ENCODE measurements around the gene ASAP3.

The ASAP3 gene

DNA sequence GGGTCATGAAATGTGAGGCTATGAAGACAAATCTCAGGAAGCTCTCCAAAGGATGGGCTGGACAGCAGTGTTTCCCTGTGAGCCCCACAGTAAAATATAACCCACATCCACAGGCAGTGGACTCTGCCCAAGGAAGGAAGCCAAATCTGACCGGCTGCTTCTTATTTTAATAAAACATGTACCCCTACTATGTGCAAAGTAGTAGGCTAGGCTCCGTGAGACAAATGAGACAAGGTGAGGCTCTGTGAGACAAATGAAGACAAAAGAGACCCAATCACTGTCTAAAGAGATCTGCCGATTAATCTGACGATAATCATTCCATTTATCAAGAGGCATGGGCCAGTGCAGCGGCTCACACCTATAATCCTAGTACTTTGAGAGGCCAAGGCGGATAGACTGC is 2.1 kb downstream of the ASAP3 start:
- H3K9ac ChIP-seq (ENCODE audit: low read length): no peak overlapping the region
- no peak for TF ChIP-seq EZH2phosphoT487 (conservative IDR thresholded peaks at IDR 0.05; ENCODE audit: low read length)
- TF ChIP-seq, protein P1, sequence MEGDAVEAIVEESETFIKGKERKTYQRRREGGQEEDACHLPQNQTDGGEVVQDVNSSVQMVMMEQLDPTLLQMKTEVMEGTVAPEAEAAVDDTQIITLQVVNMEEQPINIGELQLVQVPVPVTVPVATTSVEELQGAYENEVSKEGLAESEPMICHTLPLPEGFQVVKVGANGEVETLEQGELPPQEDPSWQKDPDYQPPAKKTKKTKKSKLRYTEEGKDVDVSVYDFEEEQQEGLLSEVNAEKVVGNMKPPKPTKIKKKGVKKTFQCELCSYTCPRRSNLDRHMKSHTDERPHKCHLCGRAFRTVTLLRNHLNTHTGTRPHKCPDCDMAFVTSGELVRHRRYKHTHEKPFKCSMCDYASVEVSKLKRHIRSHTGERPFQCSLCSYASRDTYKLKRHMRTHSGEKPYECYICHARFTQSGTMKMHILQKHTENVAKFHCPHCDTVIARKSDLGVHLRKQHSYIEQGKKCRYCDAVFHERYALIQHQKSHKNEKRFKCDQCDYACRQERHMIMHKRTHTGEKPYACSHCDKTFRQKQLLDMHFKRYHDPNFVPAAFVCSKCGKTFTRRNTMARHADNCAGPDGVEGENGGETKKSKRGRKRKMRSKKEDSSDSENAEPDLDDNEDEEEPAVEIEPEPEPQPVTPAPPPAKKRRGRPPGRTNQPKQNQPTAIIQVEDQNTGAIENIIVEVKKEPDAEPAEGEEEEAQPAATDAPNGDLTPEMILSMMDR (IDR thresholded peaks at IDR 0.05; ENCODE audit: insufficient read depth, low read length, poor library complexity, severe bottlenecking): no peak
- H3K4me2 ChIP-seq (ENCODE audit: low read depth, low read length, poor library complexity, severe bottlenecking): no peak overlapping the region

GRCh38 chr1:23481026-23481597 is 2.9 kb downstream of the ASAP3 start:
- Histone ChIP-seq H3K27ac (ENCODE audit: low read depth, low read length) (no peak overlapping the region), H2AFZ (ENCODE audit: low read depth, low read length, severe bottlenecking) (no peak overlapping the region), H3F3A (ENCODE audit: insufficient read depth) (no peaks in the 10 kb centered on the region), H3K4me3 (ENCODE audit: insufficient read depth, low read length, poor library complexity, severe bottlenecking) (no peak overlapping the region), H3K27me3 (ENCODE audit: low read length) (no peaks in the 10 kb centered on the region), H4K20me1 (ENCODE audit: low read depth, low read length) (no peaks in the 10 kb centered on the region), H3K9ac (ENCODE audit: low read length) (no peak overlapping the region), H3K79me2 (ENCODE audit: insufficient read depth, low read length) (no peaks in the 10 kb centered on the region), H3K9me3 (ENCODE audit: insufficient read depth, low read length) (no peaks in the 10 kb centered on the region), H3K4me2 (ENCODE audit: low read depth, low read length, poor library complexity, severe bottlenecking) (no peak overlapping the region), H3K36me3 (ENCODE audit: low read length) (no peaks in the 10 kb centered on the region), H3K9me2 (replicated peaks; ENCODE audit: insufficient read depth, low read length) (no peaks in the 10 kb centered on the region)
- TF ChIP-seq, protein P1 (IDR thresholded peaks at IDR 0.05; ENCODE audit: insufficient read depth, low read length, poor library complexity, severe bottlenecking): no peak
- TF ChIP-seq EZH2phosphoT487 (conservative IDR thresholded peaks at IDR 0.05; ENCODE audit: low read length): no peak

More for the DNA sequence above, 2.1 kb downstream of the ASAP3 start:
- Histone ChIP-seq H4K20me1 (ENCODE audit: low read depth, low read length) (no peaks in the 10 kb centered on the region), H3K27ac (ENCODE audit: low read depth, low read length) (no peak overlapping the region), H3K4me3 (ENCODE audit: insufficient read depth, low read length, poor library complexity, severe bottlenecking) (no peak overlapping the region), H3K79me2 (ENCODE audit: insufficient read depth, low read length) (no peaks in the 10 kb centered on the region), H3K36me3 (ENCODE audit: low read length) (no peaks in the 10 kb centered on the region), H3K9me3 (ENCODE audit: insufficient read depth, low read length) (no peaks in the 10 kb centered on the region), H3F3A (ENCODE audit: insufficient read depth) (no peaks in the 10 kb centered on the region), H3K9me2 (replicated peaks; ENCODE audit: insufficient read depth, low read length) (no peaks in the 10 kb centered on the region), H3K27me3 (ENCODE audit: low read length) (no peaks in the 10 kb centered on the region), H2AFZ (ENCODE audit: low read depth, low read length, severe bottlenecking) (no peak overlapping the region)

- H3K4me3 ChIP-seq (ENCODE audit: insufficient read depth, low read length, poor library complexity, severe bottlenecking): no peak overlapping the region
- no peaks in the 10 kb centered on the region for H3K36me3 ChIP-seq (ENCODE audit: low read length)
- no peak overlapping the region for H2AFZ ChIP-seq (ENCODE audit: low read depth, low read length, severe bottlenecking)
- no peaks in the 10 kb centered on the region for H3F3A ChIP-seq (ENCODE audit: insufficient read depth)
- H3K9ac ChIP-seq (ENCODE audit: low read length): no peak overlapping the region
- TF ChIP-seq, protein P1 (IDR thresholded peaks at IDR 0.05; ENCODE audit: insufficient read depth, low read length, poor library complexity, severe bottlenecking): no peak
- TF ChIP-seq EZH2phosphoT487 (conservative IDR thresholded peaks at IDR 0.05; ENCODE audit: low read length): no peak
- no peaks in the 10 kb centered on the region for H3K79me2 ChIP-seq (ENCODE audit: insufficient read depth, low read length)
- no peak overlapping the region for H3K27ac ChIP-seq (ENCODE audit: low read depth, low read length)
- H4K20me1 ChIP-seq (ENCODE audit: low read depth, low read length): no peaks in the 10 kb centered on the region
- no peaks in the 10 kb centered on the region for H3K9me3 ChIP-seq (ENCODE audit: insufficient read depth, low read length)
- H3K9me2 ChIP-seq (replicated peaks; ENCODE audit: insufficient read depth, low read length): no peaks in the 10 kb centered on the region
- no peaks in the 10 kb centered on the region for H3K27me3 ChIP-seq (ENCODE audit: low read length)
- H3K4me2 ChIP-seq (ENCODE audit: low read depth, low read length, poor library complexity, severe bottlenecking): no peak overlapping the region
Observed at GRCh38 chr1:23480187-23481025, 3.6 kb downstream of the ASAP3 start.

All from SU-DHL-6 (cell line).